GM12878 (cell line): ENCODE results near the gene GNLY. TPM values are rescaled to one million over a fixed set of nuclear protein-coding genes. Genes with fewer than 3 reads are reported as not detected.

Source experiments
- ASH2L ChIP-seq: fragments of 300-600, 200-600 bp; sonication (generic); IDR thresholded peaks from 2 replicates; pipeline ENCODE4 v1.6.1; 2017; ENCODE audit warnings: low read depth, mild to moderate bottlenecking, borderline replicate concordance
- ATF7 ChIP-seq: fragments of 450-650 bp; IDR thresholded peaks from 2 replicates; pipeline ENCODE4 v1.6.1; 2016; ENCODE audit warnings: low read depth, mild to moderate bottlenecking
- BCL3 ChIP-seq: IDR thresholded peaks from 2 replicates; pipeline ENCODE4 v1.6.1; 2011; ENCODE audit warnings: borderline replicate concordance, low read depth, mild to moderate bottlenecking, moderate library complexity, low read length; ENCODE audit not compliant: insufficient read depth, poor library complexity, severe bottlenecking
- CBX5 ChIP-seq: sonication (generic); IDR thresholded peaks from 2 replicates; pipeline ENCODE4 v1.6.1; 2016; ENCODE audit warnings: low read depth, moderate library complexity, mild to moderate bottlenecking, inconsistent platforms
- HDAC6 ChIP-seq: fragments of 200-600 bp; sonication (generic); IDR thresholded peaks from one replicate; pipeline ENCODE4 v1.8.0; 2017; ENCODE audit warnings: antibody characterized with exemption; ENCODE audit not compliant: unreplicated experiment
- IRF4 ChIP-seq: IDR thresholded peaks from 2 replicates; pipeline ENCODE4 v1.6.1; 2011; ENCODE audit warnings: low read depth, low read length
- JUND ChIP-seq: IDR thresholded peaks from 2 replicates; pipeline ENCODE4 v1.6.1; 2012; ENCODE audit warnings: low read depth, mild to moderate bottlenecking, low read length, improper control_type of control experiment, moderate library complexity
- MEF2A ChIP-seq: IDR thresholded peaks from 2 replicates; pipeline ENCODE4 v1.6.1; 2011; ENCODE audit warnings: low read depth, mild to moderate bottlenecking, low read length, moderate library complexity; ENCODE audit not compliant: insufficient read depth
- PML ChIP-seq: IDR thresholded peaks from 2 replicates; pipeline ENCODE4 v1.6.1; 2012; ENCODE audit warnings: low read length, inconsistent platforms
- POLR2AphosphoS5 ChIP-seq: IDR thresholded peaks from 2 replicates; pipeline ENCODE4 v1.6.1; 2011; ENCODE audit warnings: mild to moderate bottlenecking, low read length, inconsistent platforms
- SMAD5 ChIP-seq: IDR thresholded peaks from 2 replicates; pipeline ENCODE4 v1.6.1; 2016; ENCODE audit warnings: antibody characterized with exemption, low read depth
- SRF ChIP-seq, 2 experiments: IDR thresholded peaks; 2 replicates each; pipeline ENCODE4 v1.6.1; 2011; ENCODE audit warnings: low read depth in 2 of 2, low read length in 2 of 2, mild to moderate bottlenecking in 1 of 2, moderate library complexity in 1 of 2
- polyA plus RNA-seq, 11 experiments: library from polyadenylated mRNA; depleted of rRNA in 4 of 11; unstranded in 6 of 11; stranded (reverse) in 5 of 11; fragments of >200 nt; fragmentation: Nextera tagmentation in 4 of 11; fragmentation: Illumina TruSeq in 1 of 11; extraction: Ambion mirVana in 4 of 11; extraction: Trizol in 1 of 11; gene quantifications; 1 replicate in 1 of 11; 2 replicates in 10 of 11; pipeline versions ENCODE4 v1.2.1 to v1.2.3, GENCODE V29; 2011 to 2016; ENCODE audit warnings: inconsistent platforms in 2 of 11, missing spikeins in 2 of 11, low read depth in 1 of 11
- total RNA-seq, 4 experiments: library from RNA; depleted of rRNA in 3 of 4; stranded (reverse); fragments of >200 nt in 3 of 4; fragmentation: Illumina TruSeq in 1 of 4; extraction: Trizol in 1 of 4; gene quantifications; 2 replicates each; pipeline versions ENCODE4 v1.2.1 to v1.2.3, GENCODE V29; 2013 to 2021
- TF ChIP-seq, protein P1 (sequence below): fragments of 450-650 bp; IDR thresholded peaks from 2 replicates; pipeline ENCODE4 v1.6.1; 2017; ENCODE audit warnings: mild to moderate bottlenecking
- TF ChIP-seq, protein P2 (sequence below): fragments of 450-650 bp; formaldehyde crosslinking; IDR thresholded peaks from 2 replicates; pipeline ENCODE4 v1.4.0; 2022; ENCODE audit warnings: mild to moderate bottlenecking, moderate library complexity
- TF ChIP-seq, protein P3 (sequence below): fragments of 450-650 bp; IDR thresholded peaks from 2 replicates; pipeline ENCODE4 v1.6.1; 2016; ENCODE audit warnings: mild to moderate bottlenecking, moderate library complexity, borderline replicate concordance

The GNLY gene
- total and polyA plus RNA-seq, 10 of the 15 experiments (the other 5 are each of a cell fraction or from before 2014, with no cell fraction given), result 0.18 to 0.42 TPM; not detected in 8

GRCh38 chr2:85707304-85707703, 13.1 kb downstream of the GNLY start (continued):
- TF ChIP-seq SMAD5, result no peak
- TF ChIP-seq MEF2A, result no peak
- no peak for TF ChIP-seq IRF4
- no peak for TF ChIP-seq CBX5
- TF ChIP-seq POLR2AphosphoS5, result no peak
- no peak for TF ChIP-seq BCL3
- TF ChIP-seq, protein P1, sequence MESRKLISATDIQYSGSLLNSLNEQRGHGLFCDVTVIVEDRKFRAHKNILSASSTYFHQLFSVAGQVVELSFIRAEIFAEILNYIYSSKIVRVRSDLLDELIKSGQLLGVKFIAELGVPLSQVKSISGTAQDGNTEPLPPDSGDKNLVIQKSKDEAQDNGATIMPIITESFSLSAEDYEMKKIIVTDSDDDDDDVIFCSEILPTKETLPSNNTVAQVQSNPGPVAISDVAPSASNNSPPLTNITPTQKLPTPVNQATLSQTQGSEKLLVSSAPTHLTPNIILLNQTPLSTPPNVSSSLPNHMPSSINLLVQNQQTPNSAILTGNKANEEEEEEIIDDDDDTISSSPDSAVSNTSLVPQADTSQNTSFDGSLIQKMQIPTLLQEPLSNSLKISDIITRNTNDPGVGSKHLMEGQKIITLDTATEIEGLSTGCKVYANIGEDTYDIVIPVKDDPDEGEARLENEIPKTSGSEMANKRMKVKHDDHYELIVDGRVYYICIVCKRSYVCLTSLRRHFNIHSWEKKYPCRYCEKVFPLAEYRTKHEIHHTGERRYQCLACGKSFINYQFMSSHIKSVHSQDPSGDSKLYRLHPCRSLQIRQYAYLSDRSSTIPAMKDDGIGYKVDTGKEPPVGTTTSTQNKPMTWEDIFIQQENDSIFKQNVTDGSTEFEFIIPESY, result no peak
- no peak for TF ChIP-seq JUND
- no peak for TF ChIP-seq ASH2L
- TF ChIP-seq PML, result no peak
- no peak for TF ChIP-seq SRF (IDR thresholded peaks at IDR 0.05; ENCODE audit: low read depth in 2 of 2, low read length in 2 of 2)
- TF ChIP-seq, protein P2, sequence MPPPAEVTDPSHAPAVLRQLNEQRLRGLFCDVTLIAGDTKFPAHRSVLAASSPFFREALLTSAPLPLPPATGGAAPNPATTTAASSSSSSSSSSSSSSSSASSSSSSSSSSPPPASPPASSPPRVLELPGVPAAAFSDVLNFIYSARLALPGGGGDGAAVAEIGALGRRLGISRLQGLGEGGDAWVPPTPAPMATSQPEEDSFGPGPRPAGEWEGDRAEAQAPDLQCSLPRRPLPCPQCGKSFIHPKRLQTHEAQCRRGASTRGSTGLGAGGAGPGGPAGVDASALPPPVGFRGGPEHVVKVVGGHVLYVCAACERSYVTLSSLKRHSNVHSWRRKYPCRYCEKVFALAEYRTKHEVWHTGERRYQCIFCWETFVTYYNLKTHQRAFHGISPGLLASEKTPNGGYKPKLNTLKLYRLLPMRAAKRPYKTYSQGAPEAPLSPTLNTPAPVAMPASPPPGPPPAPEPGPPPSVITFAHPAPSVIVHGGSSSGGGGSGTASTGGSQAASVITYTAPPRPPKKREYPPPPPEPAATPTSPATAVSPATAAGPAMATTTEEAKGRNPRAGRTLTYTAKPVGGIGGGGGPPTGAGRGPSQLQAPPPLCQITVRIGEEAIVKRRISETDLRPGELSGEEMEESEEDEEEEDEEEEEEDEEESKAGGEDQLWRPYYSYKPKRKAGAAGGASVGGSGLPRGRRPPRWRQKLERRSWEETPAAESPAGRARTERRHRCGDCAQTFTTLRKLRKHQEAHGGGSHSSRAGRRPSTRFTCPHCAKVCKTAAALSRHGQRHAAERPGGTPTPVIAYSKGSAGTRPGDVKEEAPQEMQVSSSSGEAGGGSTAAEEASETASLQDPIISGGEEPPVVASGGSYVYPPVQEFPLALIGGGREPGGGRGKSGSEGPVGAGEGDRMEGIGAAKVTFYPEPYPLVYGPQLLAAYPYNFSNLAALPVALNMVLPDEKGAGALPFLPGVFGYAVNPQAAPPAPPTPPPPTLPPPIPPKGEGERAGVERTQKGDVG (CRISPR knock-in tag), result no peak
- no peak for TF ChIP-seq HDAC6
- peak; percentile 94 for TF ChIP-seq ATF7
- TF ChIP-seq, protein P3, sequence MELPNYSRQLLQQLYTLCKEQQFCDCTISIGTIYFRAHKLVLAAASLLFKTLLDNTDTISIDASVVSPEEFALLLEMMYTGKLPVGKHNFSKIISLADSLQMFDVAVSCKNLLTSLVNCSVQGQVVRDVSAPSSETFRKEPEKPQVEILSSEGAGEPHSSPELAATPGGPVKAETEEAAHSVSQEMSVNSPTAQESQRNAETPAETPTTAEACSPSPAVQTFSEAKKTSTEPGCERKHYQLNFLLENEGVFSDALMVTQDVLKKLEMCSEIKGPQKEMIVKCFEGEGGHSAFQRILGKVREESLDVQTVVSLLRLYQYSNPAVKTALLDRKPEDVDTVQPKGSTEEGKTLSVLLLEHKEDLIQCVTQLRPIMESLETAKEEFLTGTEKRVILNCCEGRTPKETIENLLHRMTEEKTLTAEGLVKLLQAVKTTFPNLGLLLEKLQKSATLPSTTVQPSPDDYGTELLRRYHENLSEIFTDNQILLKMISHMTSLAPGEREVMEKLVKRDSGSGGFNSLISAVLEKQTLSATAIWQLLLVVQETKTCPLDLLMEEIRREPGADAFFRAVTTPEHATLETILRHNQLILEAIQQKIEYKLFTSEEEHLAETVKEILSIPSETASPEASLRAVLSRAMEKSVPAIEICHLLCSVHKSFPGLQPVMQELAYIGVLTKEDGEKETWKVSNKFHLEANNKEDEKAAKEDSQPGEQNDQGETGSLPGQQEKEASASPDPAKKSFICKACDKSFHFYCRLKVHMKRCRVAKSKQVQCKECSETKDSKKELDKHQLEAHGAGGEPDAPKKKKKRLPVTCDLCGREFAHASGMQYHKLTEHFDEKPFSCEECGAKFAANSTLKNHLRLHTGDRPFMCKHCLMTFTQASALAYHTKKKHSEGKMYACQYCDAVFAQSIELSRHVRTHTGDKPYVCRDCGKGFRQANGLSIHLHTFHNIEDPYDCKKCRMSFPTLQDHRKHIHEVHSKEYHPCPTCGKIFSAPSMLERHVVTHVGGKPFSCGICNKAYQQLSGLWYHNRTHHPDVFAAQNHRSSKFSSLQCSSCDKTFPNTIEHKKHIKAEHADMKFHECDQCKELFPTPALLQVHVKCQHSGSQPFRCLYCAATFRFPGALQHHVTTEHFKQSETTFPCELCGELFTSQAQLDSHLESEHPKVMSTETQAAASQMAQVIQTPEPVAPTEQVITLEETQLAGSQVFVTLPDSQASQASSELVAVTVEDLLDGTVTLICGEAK, result no peak
- TF ChIP-seq, all 136 proteins: peak for 31
